Anterior cingulate cortex (tissue), 58 donors: ENCODE results near the gene RELL1.
A peak's percentile ranks its signal among the peaks of the same experiment; 100 is the strongest.

Source experiments
- DNase-seq, 58 donors: peaks; one replicate each; lab custom pipeline; 2025; lab: John Stamatoyannopoulos, UW

Gene RELL1, protein sequence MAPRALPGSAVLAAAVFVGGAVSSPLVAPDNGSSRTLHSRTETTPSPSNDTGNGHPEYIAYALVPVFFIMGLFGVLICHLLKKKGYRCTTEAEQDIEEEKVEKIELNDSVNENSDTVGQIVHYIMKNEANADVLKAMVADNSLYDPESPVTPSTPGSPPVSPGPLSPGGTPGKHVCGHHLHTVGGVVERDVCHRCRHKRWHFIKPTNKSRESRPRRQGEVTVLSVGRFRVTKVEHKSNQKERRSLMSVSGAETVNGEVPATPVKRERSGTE

DNA sequence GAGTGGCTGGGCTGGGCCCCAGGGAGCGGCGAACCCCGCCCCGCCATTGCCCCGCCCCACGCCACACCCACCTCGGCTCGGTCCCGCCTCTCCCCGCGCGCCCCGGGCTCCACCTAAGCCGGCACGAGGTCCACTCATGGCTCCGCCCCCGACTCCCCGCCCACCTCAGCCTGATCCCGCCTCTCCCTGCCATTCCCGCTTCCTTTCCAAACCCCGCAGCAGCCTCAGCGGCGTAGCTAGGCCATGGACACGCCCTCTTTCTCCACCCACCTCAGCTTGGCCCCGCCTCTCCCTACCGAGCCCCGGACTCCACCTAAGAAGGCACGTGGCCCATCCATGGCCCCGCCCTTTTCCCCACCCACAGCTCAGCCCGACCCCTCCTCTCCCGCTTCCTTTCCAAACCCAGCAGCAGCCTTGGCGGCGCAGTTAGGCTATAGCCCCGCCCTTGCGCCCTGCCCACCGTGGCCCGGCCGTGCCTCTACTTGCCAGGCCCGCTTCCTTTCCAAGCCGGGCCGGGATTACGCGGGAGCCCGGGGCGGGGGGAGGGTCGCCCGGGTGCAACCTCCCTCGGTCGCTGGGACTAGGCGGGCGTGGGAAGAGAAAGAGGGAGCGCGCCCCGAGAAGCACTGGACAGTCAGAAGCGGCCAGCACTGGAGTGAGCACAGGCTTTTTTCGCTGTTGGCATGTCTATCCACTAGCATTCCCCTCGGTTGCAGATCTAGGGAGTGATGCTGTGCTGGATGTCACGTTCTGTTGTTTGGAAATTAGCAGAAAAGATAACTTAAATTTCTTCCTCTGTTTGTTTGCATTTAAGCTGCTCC is at the start of gene RELL1:
RELL1 (minus strand) TSS at position 4 of the 821 bp plus-strand sequence. CDS start 89 bp downstream, outside the sequence.
- peak; percentile 83 to 100 (median 100) for DNase-seq

DNA sequence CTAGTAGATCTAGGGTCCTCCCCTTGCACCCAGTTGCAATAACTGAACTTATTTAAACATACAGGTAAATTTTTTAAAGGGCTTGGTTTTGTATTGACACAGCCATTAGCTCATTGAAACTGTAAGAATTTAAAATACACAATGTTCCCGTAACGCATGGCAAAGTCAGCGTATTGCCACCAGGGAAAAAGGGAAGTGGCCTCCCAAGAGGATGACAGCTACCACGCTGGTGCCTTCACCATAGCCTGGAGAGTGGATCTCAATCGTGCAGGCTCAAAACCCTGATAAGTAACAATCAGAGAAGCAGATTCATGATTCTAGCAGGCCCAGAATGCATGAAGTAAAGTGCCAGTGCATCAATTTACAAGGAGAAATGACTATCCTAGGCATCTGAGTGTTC is 49.4 kb upstream of the RELL1 start:
- DNase-seq = no peak

DNA sequence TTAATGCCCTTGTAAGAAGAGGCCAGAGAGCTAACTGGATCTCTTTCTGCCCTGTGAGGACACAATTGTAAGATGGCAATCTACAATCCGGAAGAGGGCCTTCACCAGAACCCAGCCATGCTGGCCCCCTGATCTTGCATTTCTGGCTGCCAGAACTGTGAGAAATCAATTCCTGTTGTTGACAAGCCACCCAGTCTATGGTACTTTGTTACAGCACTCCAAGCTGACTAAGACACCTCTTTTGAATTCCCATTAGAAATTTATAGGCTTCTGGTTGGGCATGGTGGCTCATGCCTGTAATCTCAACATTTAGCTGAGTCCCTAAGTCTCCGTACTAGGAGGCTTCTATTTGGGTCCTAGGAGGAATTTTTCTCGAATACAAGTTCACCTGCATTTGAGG is 48.8 kb upstream of the RELL1 start:
- DNase-seq = no peak

DNA sequence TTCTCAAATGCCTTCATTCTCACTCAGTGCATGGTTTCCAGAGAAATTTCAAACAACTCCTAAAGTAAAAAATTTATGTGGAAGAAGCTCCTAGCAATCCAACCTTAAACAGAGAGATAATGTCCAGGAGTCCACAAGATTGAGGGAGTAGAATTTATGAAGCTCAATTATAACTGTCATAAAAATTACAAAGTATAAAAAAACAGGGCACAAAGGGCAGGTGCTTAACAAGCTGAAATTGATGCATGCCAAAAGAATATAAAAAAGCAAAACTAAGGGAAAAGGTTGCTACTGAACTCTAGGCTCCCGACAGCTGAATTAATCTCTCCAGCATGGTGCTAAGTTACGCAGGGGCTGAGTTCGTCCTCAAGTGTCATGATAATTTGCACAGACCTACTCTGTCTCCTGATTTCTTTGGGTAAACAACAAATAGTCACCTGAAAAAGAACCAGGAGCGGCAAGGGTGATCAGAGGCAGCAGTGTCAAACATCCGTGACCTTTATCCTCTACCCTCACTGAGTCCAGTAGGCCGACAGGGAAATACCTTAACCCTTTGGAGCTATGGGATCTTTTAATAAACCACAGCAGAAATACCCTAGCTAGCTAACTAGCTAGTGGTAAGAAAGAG is 47.2 kb upstream of the RELL1 start:
- DNase-seq = no peak

DNA sequence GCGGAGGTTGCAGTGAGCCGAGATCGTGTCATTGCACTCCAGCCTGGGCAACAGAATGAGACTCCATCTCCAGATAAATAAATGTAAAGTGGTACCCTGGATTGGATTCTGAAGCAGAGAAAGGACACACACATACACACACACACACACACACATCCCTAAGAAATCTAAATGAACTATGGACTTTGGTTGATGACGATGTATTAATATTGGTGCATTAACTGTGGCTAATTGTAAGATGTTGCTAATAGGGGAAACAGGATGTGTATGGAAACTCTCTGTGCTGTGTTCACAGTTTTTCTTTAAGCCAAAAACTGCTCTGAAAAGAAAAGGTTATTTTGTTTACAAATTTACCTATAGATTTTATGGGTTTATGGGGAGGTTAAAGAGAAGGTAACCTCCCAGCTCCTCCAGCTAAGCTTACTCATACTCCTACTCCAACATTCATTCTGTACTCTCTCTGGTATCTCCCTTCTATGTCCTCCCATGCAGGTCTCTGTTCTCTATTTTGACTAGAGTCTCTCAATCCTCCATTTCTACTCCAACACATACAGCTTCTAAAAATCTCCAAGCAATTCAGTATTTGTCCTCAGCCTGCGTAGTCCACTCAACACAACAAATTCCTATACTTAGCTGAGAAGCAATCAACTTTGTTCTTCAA is 46.5 kb upstream of the RELL1 start:
- no peak for DNase-seq

DNA sequence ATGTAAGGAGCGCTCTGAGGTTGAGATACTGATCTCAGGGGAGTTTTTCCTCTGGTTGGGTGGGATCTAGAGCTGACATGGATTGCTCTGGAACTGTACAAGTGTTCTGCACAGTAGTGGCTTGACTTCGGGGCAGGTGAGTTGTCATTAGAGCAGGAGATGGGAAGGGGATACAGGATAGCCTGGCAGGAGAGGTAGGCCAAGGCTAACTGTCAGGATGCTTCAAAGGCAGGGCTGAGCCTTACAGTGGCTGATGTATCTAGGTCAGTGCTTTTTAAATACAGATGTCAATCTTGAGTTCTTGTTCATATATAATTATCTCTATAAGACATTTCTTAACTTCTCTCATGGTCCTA is 43.5 kb upstream of the RELL1 start:
- DNase-seq = no peak

DNA sequence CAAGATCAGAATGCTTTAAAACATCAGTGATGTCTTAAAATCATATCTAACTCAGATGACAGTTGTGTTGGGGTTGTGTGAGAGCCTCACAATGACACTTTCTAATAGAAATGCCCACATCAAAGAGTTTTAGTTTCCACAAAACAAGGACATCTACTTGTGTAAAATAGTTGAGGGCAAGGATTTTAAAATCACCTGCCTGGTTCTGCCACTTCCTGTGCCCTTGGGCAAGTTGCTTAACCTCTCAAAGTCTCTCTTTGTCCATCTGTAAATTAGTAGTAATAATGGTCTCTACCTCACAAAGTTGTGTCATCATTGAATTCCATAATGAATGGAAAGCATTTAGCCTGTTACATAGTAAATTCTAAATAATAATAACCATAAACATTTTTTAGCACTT is 41.9 kb upstream of the RELL1 start:
- DNase-seq = no peak

DNA sequence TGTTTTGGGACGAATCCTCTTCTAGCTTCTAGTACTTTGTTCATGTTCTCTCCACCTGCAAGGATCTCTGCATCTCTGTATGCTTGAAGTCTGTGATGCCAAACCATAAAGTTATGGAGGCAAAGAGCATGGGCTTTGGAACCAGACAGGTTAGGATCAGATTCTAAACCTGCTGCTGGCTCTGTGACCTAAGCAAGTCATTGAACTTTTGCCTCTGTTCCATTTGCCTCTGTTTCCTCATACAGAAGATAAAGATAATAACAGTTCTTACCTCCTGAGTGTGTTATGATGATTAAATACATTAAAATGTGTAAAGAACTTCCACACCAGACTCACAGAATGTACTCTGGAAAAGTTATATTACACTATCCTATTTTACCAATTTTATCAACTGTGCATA is 41.5 kb upstream of the RELL1 start:
- DNase-seq = no peak

DNA sequence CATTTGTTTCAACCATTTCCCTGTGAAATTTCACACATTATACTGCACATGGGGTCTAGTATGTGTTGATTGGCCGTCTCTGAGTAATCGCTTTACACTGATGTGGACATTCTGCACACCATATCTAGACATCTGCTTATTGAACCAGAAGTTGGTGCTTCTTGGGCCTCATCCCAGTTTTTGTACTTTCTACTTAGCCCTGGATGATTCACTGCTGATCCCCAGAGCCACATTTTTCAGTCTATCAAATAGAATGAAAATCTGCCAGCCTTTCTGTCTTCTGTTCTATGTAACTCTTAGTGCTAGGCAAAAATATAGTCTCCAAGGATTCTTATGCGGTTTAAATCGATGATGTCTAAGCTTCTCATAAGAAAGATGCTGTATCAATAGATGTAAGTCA is 40.5 kb upstream of the RELL1 start:
- DNase-seq = peak in 3 of 58 donors; percentile 4 to 27 (median 12)

DNA sequence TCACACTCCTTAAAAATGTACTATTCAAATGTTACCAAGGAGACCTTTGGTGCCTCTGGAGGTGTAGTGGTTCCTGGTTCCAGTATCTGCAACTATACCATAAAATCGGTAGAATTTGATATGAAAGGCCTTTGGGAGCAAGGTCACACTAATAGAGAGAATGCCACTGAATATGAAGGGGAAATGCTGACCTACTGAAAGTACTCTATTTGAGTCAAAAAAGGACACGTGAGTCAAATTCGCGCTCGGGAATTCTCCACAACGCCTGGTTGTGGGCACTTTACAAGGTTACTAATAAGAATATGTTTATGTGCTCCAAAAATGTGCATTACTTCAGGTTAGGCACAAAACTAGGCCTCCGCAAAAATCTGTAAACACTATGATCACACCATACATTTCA is 39.5 kb upstream of the RELL1 start:
- no peak for DNase-seq

DNA sequence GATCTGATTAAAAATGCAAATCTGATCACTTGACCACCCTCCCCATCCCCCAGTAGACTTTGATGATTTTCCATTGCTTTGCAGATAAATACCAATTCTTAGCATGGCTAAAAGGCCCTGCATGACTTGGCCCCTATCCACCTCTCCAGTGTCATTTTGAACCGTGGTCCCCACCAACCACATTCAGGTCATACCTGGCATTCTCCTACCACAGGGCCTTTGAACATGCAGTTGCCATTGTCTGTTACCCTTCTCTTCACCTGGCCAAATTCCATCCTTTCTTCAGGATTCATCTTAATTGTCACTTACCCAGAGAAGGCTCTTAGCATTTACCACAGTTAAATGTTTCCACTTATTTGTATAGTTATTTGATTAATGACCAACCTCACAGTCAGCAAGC is 36.9 kb upstream of the RELL1 start:
- DNase-seq = no peak

DNA sequence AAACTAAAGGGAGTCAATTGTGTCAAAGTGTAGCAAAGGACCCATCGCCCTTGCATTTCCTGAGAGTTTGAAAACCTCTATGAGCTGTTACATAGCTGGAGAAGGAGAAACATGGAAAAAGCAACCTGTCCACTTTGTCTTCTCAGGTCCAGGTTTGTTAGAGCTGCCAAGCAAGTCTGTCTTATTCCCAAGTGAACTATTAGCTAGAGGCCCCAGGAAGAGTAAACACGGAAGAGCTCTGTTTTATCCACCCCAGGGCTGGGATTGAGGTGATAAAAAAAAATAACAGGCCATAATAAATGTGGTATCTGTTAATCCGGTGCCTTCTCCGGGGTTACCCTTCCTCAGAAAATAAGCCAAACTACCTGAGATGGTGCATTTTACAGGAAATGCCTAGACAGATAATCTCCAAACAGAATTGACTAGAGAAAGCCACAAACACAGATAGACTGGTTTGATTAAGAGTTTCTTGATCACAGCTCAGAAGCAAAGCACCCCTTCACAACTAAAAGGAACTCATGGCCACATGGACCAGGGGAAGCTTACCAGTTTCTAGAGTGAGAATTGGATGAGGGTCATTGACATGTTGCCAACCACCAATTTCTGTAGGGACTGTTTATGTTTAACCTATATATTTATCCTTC is 35.9 kb upstream of the RELL1 start:
- DNase-seq = no peak

DNA sequence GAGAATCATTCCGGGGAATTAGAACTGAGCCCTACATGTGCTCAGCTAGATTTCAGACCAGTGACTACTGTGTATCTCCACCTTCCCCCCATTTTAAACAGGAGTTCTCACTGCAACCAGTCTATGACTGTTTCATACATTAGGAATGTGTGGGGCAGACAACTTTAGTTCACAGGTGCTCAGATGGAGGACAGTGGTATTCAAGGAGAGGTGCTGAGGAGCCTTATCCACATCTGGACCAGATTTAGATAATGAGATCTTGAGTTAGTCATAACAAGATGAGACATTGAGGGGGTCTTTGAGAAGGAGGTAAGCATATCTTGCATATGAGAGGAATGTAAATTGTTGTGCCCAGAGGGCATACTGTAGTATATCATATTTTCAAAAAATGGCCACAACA is 32.8 kb upstream of the RELL1 start:
- no peak for DNase-seq

DNA sequence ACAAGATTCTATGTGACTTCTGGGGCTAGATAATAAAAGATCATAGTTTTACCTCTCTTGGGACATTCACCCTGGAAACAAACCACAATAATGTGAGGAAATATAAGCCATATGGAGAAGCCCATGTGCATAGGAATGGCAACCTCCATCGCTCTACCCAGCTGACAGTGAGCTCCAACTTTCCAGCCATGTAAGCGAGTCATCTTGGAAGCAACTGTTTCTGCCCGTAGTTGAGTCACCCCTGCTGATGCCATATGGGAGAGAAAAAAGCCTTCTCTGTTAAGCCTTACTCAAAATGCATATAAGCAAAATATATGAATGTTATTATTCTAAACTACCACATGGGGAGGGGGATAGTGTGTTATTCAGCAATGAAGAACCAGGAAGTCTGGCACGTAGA is 31.4 kb upstream of the RELL1 start:
- peak in 1 of 58 donors; percentile 5 for DNase-seq

DNA sequence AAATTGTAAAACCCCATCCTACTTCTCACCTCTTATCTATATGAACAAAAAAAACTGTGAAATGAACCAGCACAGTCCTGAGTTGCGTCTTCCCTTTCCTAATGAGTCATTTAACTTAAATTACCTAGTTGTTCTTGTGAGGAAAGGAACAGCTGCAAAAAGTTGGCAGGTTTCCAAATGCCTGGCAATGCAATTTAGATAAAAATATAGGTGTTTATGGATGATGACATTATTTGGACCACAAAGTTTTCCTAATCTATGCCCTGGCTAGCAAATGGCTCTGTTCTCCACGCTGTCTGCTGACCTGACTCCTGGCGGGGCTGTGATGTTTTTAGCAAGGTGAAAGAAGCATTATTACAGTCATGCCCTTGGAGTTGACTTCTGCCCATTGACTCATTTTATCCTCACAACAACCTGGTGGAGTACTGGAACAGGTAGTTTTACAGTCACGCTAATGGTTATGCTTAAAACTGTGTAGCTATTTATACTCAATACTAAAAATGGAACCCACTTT is 29.8 kb upstream of the RELL1 start:
- DNase-seq = no peak

DNA sequence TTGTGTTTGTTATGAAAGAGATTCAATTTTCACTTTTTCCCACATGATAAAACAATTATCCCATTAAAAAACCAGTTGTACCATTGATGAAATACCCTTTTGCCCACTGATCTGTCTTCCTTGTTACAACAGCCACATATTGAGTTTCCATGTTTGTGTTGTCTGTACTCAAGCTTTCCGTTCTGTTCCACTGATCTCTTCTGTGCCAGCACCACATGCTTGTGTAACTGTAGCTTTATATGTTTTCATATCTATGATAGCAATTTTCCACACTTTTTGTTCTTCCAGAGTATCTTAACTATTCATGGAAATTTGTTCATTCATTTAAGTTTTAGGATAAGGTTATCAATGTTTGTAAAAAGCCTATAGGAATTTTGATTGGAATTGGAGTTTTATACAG is 24.3 kb upstream of the RELL1 start:
- DNase-seq = no peak

DNA sequence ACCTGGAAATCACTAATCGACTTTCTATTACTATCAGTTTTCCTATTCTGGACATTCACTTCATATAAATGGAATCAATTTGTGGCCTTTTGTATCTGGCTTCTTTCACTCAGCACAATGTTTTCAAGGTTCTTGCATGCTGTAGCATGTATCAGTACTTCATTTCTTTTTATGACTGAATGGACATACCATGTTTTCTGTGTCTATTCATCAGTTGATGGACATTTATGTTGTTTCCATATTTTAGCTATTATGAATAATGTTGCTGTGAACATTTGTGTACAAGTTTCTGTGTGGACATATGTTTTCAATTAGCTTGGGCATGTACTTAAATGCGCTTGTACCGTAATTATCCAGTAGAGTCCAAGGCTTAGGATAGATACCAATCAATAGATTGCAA is 19.9 kb upstream of the RELL1 start:
- DNase-seq = no peak

DNA sequence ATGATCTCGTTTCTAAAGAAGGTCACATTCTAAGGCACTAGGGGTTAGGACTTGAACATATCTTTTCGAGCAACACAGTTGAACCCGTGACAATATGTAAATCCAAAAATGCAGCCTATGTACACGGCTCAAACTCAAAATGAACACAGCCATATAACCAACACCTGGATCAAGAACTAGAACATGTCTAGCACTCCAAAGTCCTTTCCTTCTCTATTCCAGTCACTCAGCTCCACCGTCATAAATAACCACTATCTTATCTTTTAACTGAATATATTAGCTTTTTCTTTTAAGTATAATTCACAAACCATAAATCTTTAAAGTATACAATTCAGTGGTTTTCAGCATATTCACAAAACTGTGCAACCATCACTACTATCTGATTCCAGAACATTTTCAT is 19.4 kb upstream of the RELL1 start:
- DNase-seq = no peak

DNA sequence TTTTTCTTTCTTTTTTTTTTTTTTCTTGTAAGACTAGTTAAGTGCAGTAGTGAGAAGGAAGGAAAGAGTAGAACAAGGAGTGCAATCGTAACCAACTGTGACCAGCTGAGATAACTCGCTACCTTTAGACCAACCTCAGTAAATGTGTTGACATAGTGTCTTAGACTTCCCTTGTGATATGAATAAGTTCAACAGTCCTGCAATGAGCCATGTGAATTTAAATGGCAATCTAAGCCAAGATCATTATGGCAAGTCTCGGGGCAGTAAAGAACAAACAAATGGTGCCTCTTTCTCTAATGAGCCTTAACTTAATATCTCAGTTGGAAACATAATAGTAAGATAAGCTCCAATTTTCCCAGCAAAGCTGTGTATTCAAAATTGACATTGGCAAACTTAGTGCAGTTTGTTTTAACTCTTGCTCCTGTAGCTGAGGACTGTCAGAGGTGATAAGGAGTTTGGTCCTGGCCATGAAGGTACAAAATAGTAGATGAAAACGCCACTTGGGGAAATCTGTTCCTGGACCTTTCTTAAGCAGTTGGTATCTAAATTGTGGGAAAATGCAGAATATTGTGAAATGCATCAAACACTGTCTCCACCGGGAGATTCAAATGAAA is 13.8 kb upstream of the RELL1 start:
- no peak for DNase-seq

DNA sequence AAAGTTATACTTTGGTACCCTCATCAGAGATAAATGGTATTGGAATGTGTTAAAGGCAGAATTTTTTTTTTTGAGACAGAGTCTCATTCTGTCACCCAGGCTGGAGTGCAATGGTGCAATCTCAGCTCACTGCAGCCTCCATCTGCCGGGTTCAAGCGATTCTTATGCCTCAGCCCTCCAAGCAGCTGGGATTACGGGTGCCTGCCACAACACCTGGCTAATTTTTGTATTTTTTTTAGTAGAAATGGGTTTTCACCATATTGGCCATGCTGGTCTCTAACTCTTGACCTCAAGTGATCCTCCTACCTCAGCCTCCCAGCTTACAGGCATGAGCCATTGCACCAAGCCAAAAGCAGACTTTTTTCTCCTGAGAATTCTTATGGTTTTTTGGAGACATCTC is 11.4 kb upstream of the RELL1 start:
- DNase-seq = no peak
